ENCODE results near the gene ERICH2. TPM values are rescaled to one million over a fixed set of nuclear protein-coding genes. Genes with fewer than 3 reads are reported as not detected.

ERICH2 gene
- total RNA-seq, 1 donor, result not detected

DNA sequence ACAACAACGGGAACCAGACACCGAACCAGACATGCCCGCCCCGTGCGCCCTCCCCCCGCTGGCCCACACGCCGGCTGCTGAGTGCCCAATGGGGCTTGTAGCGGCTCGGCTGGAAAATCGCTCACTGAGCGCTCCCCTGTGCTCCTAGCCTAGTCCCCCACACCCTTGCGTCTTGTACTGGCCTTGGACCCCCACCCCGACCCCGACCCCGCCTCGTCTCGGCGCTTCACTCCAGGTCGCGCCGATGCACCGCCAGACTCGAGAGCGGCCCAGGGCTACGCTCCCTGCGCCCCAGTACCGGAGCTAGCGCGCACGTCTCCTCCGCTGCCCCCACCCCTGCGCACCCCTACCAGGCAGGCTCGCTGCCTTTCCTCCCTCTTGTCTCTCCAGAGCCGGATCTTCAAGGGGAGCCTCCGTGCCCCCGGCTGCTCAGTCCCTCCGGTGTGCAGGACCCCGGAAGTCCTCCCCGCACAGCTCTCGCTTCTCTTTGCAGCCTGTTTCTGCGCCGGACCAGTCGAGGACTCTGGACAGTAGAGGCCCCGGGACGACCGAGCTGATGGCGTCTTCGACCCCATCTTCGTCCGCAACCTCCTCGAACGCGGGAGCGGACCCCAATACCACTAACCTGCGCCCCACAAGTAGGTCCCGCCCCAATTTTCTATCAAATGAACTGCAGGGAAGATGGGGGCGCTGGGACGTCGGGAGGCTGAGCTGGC is 48.0 kb downstream of the ERICH2 start:
- Histone ChIP-seq H3K4me1 (ENCODE audit: insufficient read depth, low read length) (peaks cover 71% of the 10 kb centered on the region), H3K27me3 (ENCODE audit: insufficient read depth, low read length) (peaks cover 95% of the 10 kb centered on the region), H3K4me3 (ENCODE audit: low read length) (no peak overlapping the region), H3K9me3 (ENCODE audit: low read depth, low read length) (no peaks in the 10 kb centered on the region)

- no peaks in the 10 kb centered on the region for H3K9me3 ChIP-seq (ENCODE audit: low read depth, low read length)
- no peak overlapping the region for H3K4me3 ChIP-seq (ENCODE audit: low read length)
These were observed 48.7 kb downstream of the ERICH2 start for GRCh38 chr2:170818752-170819470.

GRCh38 chr2:170819680-170820664 is 49.8 kb downstream of the ERICH2 start:
- Histone ChIP-seq H3K27me3 (ENCODE audit: insufficient read depth, low read length) (peaks cover 94% of the 10 kb centered on the region), H3K9me3 (ENCODE audit: low read depth, low read length) (no peaks in the 10 kb centered on the region), H3K4me1 (ENCODE audit: insufficient read depth, low read length) (peaks cover 73% of the 10 kb centered on the region), H3K4me3 (ENCODE audit: low read length) (no peak overlapping the region)

More at GRCh38 chr2:170818752-170819470, 48.7 kb downstream of the ERICH2 start:
- H3K4me1 ChIP-seq (ENCODE audit: insufficient read depth, low read length), result peaks cover 73% of the 10 kb centered on the region
- H3K27me3 ChIP-seq (ENCODE audit: insufficient read depth, low read length), result peaks cover 94% of the 10 kb centered on the region

GRCh38 chr2:170820757-170821530 is 50.8 kb downstream of the ERICH2 start:
- peaks cover 66% of the 10 kb centered on the region for H3K4me1 ChIP-seq (ENCODE audit: insufficient read depth, low read length)
- H3K4me3 ChIP-seq (ENCODE audit: low read length), result no peak overlapping the region
- H3K9me3 ChIP-seq (ENCODE audit: low read depth, low read length), result no peaks in the 10 kb centered on the region
- H3K27me3 ChIP-seq (ENCODE audit: insufficient read depth, low read length), result peaks cover 93% of the 10 kb centered on the region

GRCh38 chr2:170821531-170822289 is 51.5 kb downstream of the ERICH2 start:
- Histone ChIP-seq H3K4me3 (ENCODE audit: low read length) (no peak overlapping the region), H3K4me1 (ENCODE audit: insufficient read depth, low read length) (peaks cover 59% of the 10 kb centered on the region), H3K9me3 (ENCODE audit: low read depth, low read length) (no peaks in the 10 kb centered on the region), H3K27me3 (ENCODE audit: insufficient read depth, low read length) (peaks cover 90% of the 10 kb centered on the region)

GRCh38 chr2:170822290-170823087 is 52.3 kb downstream of the ERICH2 start:
- Histone ChIP-seq H3K4me1 (ENCODE audit: insufficient read depth, low read length) (peaks cover 52% of the 10 kb centered on the region), H3K9me3 (ENCODE audit: low read depth, low read length) (no peaks in the 10 kb centered on the region), H3K4me3 (ENCODE audit: low read length) (no peak overlapping the region), H3K27me3 (ENCODE audit: insufficient read depth, low read length) (peaks cover 89% of the 10 kb centered on the region)

GRCh38 chr2:170823088-170823897 is 53.1 kb downstream of the ERICH2 start:
- Histone ChIP-seq H3K4me1 (ENCODE audit: insufficient read depth, low read length) (peaks cover 45% of the 10 kb centered on the region), H3K27me3 (ENCODE audit: insufficient read depth, low read length) (peaks cover 84% of the 10 kb centered on the region), H3K4me3 (ENCODE audit: low read length) (no peak overlapping the region), H3K9me3 (ENCODE audit: low read depth, low read length) (no peaks in the 10 kb centered on the region)

DNA sequence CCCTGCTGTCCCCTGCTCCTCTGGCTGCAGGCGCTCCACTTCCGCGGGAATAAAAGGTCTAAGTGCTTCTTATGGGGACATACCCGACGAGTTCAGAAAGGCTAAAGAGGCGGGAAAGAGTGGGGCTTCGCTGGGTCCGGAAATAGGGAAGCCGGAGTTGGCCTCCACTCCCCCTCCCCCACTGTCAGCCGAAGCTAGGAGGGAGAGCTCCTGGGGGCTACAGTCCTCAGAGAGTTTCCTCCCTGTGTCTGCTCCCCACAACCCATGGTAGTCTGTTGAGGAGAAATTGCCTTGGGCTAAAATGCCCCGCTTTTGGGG is 53.7 kb downstream of the ERICH2 start:
- Histone ChIP-seq H3K4me3 (ENCODE audit: low read length) (no peak overlapping the region), H3K4me1 (ENCODE audit: insufficient read depth, low read length) (peaks cover 40% of the 10 kb centered on the region), H3K9me3 (ENCODE audit: low read depth, low read length) (no peaks in the 10 kb centered on the region), H3K27me3 (ENCODE audit: insufficient read depth, low read length) (peaks cover 78% of the 10 kb centered on the region)

GRCh38 chr2:170824526-170825015 is 54.4 kb downstream of the ERICH2 start:
- Histone ChIP-seq H3K9me3 (ENCODE audit: low read depth, low read length) (no peaks in the 10 kb centered on the region), H3K4me3 (ENCODE audit: low read length) (no peak overlapping the region), H3K4me1 (ENCODE audit: insufficient read depth, low read length) (peaks cover 39% of the 10 kb centered on the region), H3K27me3 (ENCODE audit: insufficient read depth, low read length) (peaks cover 71% of the 10 kb centered on the region)

- no peak overlapping the region for H3K4me3 ChIP-seq (ENCODE audit: low read length)
- H3K27me3 ChIP-seq (ENCODE audit: insufficient read depth, low read length), result peaks cover 38% of the 10 kb centered on the region
- H3K9me3 ChIP-seq (ENCODE audit: low read depth, low read length), result no peaks in the 10 kb centered on the region
- peaks cover 10% of the 10 kb centered on the region for H3K4me1 ChIP-seq (ENCODE audit: insufficient read depth, low read length)
These were observed 57.8 kb downstream of the ERICH2 start for GRCh38 chr2:170827841-170828532.

DNA sequence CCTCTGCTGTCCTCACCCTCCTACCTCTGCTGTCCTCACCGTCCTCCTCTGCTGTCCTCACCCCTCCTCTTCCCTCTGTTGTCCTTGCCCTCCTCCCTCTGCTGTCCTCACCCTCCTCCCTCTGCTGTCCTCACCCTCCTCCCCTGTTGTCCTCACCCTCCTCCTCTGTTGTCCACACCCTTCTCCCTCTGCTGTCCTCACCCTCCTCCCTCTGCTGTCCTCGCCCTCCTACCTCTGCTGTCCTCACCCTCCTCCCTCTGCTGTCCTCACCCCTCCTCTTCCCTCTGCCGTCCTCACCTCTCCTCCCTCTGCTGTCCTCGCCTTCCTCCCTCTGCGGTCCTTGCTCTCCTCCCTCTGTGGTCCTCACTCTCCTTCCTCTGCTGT is 58.3 kb downstream of the ERICH2 start:
- Histone ChIP-seq H3K9me3 (ENCODE audit: low read depth, low read length) (no peaks in the 10 kb centered on the region), H3K4me1 (ENCODE audit: insufficient read depth, low read length) (peaks cover 6% of the 10 kb centered on the region), H3K27me3 (ENCODE audit: insufficient read depth, low read length) (peaks cover 34% of the 10 kb centered on the region), H3K4me3 (ENCODE audit: low read length) (no peak overlapping the region)

- Histone ChIP-seq H3K4me3 (ENCODE audit: low read length) (no peak overlapping the region), H3K27me3 (ENCODE audit: insufficient read depth, low read length) (peaks cover 29% of the 10 kb centered on the region), H3K4me1 (ENCODE audit: insufficient read depth, low read length) (peaks cover under 1% of the 10 kb centered on the region), H3K9me3 (ENCODE audit: low read depth, low read length) (no peaks in the 10 kb centered on the region)
These were observed 58.9 kb downstream of the ERICH2 start for GRCh38 chr2:170829036-170829435.
